Measurements from ENCODE around the gene QRFP. TPM values are rescaled to one million over a fixed set of nuclear protein-coding genes. Genes with fewer than 3 reads are reported as not detected.

Gene QRFP
- total RNA-seq, 1 donor from 2014 or later = not detected

DNA sequence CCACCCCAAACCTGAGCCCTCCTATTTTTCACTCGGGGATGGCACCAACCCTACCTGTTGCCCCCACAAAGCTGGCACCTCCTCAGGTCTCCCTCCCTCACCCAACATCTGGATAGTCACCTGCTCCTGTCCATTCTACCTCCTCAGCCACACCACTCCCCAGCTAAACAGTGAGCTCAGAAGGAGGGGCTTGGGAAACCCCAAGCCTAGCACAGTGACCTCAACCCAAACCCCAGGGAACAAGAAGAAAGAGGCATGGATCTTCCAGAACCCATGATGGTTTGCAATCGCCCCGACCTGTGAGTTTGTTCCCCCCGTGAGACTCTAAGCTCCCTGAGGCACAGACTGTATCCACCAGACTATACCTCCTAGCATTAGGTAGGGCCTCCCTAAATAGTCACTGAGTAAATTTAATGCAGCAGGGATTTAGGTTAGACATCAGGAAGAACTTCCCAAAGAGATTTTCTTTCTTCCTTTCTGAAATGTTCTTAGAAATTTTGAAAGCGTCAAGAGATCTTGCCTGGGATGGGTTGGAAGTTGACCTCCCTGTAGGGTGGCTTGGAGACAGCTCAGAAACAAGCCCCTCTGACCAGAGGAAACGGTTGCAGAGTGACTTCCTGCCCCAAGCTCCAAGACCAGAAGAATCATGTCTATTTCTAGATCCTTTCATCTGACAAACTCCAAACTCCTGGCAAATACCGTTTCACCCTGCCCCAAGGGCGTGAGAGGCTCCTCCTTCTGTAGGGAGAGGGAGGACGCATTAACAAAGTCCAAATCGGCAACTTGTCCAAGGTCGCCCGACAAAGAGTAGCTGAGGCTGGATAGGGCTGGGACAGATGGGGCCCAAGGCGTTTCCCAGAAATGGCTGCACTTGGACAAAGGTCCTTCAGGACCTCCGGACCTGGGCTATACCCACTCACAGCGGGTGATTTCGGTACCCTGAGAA, 38.4 kb upstream of the QRFP start:
- DNase-seq (no peak), ATAC-seq (no peak)
- intact Hi-C loops (cut with micrococcal nuclease) = loop anchor here (5.0 to 10.0 kb wide), 2 partner anchors 70 to 233 kb away; no protein-coding TSS in a partner anchor

DNA sequence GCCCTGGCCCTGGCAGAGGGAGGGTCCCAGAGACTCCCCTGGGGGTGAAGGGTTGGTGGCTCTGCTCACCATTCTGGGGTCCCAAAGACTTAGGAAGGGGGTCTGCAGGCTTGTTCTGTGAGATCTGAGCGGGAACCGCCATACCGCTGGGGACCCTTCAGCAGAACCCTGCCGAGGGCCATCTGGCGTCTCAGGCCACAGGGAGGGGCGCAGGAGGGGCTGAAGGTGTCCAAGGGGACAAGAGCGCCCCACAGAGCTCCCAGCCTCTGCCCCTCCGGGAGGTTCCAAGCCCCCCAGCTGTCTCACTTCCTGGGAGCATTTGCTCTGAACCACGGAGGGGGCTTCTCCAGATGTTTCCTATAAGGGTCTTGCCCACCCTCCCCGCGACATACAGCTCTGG, 37.6 kb upstream of the QRFP start:
- intact Hi-C loops (cut with micrococcal nuclease) = loop anchor here (10.0 kb wide), 1 partner anchor 69 kb away; no protein-coding TSS in a partner anchor
- ATAC-seq (no peak), DNase-seq (no peak)

DNA sequence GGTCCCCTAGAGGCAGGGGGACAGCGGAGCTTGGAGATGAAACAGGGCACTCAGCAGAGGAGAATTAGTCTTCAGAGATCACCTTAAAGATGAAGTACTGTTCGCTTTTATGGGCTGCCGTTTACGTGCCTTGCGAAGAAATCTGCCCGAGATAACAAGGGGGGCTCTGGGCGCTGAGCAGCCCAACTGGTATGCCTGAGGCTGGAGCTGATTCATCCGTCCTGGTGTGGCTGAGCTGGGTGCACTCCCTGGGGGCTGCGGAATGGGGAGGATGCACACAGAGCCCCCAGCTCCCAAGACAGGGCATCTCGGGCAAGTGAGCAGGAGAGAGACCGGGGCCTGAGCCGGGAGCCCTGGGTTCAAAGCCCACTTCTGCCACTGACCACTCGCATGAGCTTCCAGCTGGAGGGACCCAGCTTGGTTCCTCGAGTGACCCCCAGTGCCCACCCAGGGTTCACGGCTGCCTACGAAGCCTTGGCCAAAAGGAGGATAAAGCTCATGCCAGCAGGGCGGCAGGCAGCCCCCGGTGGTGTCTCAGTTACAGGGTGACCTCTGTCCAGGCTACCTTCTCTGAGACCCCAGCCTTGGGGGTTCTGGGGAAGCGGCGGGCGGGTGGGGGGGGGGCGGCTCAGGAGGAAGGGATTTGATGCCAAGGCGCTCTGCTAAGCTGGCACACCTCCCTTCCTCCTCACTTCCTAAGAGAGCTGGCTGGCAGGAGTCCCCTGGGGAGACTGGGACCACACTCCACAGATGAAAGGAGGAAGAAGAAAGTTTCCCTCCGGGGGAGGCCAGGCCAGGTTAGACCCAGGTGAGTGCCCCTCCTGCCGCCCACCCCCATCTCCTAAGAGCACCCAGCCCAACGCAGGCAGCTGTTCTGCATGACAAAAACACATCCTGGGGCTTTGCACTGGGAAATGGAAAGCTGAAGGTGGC, 36.8 kb upstream of the QRFP start:
- no peak for DNase-seq

DNA sequence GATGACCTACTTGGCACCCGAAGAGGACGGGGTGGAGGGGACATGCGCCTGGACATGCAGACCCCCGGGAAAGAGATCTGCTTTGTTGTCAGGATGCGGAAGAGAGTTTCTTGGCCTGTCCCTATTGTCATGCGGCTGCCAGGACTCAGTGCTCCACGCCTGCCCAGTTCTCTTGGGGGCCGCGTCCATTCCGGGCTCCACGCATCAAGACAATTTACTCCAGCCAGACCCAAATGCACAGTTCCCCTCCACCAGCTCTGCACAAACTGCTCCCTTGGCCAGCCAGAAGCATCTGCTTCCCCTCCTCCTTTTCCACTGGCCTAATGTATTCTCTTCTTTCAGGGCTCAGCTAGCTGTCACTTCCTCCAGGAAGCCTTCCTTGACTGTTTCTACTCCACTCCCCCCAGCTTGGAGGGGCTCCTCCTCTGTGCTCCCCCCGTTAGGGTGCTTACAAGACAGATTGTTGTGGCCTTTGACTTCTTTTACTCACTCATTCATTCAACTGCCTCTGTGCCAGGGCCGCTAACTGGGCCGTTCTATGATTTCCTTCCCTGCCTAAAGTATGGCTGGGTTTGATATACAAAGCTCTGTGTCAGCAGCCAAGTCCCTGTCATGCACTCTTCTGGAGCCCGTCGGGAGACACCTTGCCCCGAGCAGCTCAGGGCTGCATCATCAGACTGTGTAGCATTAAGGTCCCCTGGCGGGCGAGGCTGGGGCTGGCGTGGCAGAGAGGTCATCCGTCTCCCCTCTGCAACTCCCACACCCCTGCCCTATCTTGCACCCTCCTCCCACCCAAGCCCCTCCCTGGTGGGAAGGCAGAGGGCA, 35.9 kb upstream of the QRFP start:
- DNase-seq (peak; percentile 87), ATAC-seq (peak; percentile 95)
- intact Hi-C loops (cut with micrococcal nuclease) = loop anchor here (10.0 kb wide), 1 partner anchor 68 kb away; no protein-coding TSS in a partner anchor

More for the DNA sequence above, 36.8 kb upstream of the QRFP start:
- intact Hi-C loops (cut with micrococcal nuclease) = loop anchor here (10.0 kb wide), 1 partner anchor 69 kb away; no protein-coding TSS in a partner anchor
- ATAC-seq = peak; percentile 42

DNA sequence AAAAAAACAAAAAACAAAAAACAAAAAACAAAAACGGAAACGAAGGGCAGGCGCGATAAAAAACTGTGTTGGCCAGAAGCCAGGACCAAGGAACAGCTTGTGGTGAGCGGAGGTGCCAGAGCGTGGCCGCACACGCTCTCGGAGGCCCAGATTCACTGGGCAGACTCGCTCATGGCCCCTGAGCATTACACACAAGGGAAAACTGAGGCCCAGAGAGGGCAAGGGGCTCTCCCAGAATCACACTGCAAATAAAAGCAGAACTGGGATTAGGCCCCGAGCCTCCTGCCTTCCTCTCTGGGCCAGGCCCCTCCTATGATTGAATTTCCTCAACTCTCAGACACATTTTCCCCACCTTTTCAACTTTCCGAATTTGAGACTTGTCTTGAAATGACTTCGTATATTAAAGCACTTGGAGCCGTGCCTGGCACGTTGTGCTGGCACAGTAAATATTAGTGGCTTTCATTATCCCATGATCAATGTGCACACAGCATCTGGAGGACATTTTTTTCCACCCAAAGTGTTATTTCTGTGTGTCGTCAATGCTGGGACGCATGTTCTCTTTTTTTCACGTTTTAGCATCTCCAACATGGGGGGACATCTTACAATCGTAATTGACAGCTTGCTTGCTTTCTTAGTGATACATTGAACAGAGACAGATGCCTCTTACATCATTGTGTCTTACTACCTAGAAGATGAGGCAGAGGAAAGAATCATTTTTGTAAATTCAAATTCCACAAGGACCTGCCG, 35.1 kb upstream of the QRFP start:
- intact Hi-C loops (cut with micrococcal nuclease) = loop anchor here (10.0 kb wide), 1 partner anchor 67 kb away; no protein-coding TSS in a partner anchor
- ATAC-seq (no peak), DNase-seq (no peak)

DNA sequence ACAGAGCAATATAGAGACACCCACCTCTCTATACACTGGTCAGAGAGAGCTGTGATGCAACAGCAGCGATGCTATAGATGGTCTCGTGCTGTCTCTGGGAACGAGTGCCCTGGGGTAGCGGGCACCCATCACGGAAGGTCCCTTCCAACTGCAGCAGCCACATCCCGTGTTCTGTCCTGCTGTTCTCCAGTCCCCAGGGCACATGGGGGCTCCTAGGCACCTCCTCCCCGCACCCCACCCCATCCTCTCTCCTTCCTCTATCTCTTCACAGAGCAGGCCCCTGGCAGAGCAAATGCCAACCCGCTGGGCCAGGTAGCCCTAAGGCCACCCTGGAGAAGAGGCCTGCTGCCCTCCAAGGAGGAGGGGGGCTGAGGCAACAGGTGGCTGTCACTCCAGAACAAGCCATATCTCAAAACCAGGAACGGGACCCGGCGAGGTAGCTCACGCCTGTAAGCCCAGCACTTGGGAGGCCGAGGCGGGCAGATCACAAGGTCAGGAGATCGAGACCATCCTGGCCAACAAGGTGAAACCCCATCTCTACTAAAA, 34.3 kb upstream of the QRFP start:
- DNase-seq (no peak), ATAC-seq (no peak)
- intact Hi-C loops (cut with micrococcal nuclease) = loop anchor here (10.0 kb wide), 1 partner anchor 66 kb away; no protein-coding TSS in a partner anchor

DNA sequence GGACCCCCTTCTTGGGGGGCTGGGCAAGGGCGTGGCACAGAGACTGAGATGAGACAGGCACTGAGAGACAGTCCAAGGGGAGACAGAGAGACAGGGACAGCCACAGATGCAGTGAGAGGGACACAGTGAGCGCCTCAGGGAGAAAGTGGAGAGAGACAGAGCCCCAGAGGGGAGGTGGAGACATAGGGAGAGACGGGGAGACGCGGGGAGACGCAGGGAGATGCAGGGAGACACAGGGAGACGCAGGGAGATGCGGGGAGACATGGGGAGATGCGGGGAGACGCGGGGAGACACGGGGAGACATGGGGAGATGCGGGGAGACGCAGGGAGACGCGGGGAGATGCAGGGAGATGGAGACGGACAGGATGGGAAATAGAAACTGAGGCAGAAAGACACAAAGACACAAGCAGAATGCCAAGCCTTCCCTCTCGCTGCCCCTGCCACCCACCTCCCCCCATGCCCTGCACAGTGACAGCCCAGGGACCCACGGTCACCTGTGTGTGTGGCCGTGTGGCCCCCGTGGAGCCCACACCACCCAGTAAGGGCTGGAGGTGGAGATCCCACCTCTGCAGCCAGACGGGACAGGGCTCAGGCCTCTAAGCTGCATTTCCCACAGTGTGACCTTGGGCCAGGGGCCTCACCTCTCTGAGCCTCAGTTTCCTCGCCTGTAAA, 33.7 kb upstream of the QRFP start:
- DNase-seq (no peak), ATAC-seq (no peak)
- intact Hi-C loops (cut with micrococcal nuclease) = loop anchor here (10.0 kb wide), 1 partner anchor 65 kb away; no protein-coding TSS in a partner anchor

DNA sequence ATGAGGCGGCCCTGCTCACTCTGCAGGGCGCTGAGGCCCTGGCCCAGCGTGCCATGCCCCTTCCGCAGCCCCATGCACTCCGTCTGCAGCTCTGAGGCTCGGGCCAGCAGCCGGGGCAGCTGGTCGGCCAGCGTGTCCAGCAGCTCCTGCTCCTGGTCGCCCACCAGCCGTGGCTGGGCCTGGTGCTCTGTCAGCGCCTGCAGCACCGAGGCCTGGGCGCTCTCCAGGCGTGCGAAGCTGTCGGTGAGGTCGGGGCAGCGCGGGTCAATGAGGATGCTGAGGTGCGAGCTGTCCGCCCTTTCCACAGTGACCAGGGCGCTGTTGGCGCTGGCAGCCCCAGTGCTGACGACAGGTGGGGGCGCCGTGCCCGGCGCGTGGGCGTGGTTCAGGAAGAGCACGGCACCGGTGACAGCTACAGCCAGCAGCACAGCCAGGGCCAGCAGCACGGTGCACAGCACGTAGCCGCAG, 33.0 kb upstream of the QRFP start:
- no peak for ATAC-seq
- no peak for DNase-seq
- intact Hi-C loops (cut with micrococcal nuclease) = loop anchor here (10.0 kb wide), 1 partner anchor 65 kb away; no protein-coding TSS in a partner anchor

DNA sequence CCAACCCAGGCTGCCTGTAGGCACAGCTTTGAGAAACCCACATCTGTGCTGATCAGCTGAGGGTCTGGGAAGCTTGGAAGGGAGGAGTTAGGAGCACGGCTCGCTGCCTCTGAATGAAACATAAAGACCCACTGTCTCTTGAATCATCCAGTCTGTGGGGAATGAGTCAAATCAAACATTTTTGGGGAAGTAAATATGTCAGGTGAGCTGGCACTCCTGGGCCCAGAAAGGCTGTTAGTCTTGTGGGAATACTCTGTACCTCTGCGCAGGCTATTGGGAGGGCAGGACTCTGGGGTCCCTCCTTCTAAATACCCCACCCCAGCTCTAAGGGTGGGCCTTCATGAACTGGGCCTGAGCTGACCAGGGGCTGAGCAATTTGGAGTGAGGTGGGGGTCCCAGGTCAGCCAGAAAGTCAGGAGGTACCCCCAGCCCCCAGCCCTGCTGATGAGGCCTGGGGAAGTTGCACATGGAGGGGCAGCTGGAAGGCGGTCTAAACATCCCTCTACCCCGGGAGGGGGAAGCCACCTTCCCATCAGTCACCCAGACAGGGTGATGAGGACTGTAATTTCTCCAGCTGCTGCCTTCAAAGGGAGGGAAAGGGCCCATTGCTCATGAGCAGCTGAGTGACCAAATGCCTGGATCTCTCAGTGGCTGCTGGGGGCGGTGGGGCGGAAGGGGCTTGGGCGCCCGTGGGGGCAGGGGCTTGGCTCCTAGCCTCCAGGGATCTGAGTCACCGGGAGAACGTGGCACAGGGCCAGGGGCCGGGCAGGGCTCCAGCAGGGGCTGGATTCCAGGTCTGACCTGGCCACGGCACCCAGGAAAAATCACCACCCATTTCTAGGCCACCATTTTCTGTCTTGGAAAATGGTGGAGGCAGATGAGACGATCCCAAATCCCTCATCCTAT, 31.6 kb upstream of the QRFP start:
- ATAC-seq (peak; percentile 35), DNase-seq (peak; percentile 78)
- intact Hi-C loops (cut with micrococcal nuclease) = no loop called here

DNA sequence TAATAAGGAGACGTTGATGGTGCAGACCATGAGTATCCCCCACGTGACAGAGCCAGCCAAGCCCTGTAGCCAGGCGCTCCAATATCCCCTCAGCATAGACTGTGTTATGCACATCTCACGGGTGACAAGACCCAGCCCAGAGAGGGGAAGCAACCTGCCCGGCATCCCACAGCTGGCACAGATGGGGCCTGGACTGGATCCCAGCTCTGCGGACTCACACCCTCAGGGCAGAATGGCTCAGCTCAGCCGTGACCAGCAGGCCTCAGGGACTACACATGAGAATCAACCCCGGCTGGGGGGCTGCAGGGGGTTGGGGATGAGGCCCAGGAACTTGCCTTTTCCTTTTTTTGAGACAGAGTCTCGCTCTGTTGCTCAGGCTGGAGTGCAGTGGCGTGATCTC, 30.7 kb upstream of the QRFP start:
- intact Hi-C loops (cut with micrococcal nuclease) = no loop called here
- DNase-seq (no peak), ATAC-seq (no peak)

DNA sequence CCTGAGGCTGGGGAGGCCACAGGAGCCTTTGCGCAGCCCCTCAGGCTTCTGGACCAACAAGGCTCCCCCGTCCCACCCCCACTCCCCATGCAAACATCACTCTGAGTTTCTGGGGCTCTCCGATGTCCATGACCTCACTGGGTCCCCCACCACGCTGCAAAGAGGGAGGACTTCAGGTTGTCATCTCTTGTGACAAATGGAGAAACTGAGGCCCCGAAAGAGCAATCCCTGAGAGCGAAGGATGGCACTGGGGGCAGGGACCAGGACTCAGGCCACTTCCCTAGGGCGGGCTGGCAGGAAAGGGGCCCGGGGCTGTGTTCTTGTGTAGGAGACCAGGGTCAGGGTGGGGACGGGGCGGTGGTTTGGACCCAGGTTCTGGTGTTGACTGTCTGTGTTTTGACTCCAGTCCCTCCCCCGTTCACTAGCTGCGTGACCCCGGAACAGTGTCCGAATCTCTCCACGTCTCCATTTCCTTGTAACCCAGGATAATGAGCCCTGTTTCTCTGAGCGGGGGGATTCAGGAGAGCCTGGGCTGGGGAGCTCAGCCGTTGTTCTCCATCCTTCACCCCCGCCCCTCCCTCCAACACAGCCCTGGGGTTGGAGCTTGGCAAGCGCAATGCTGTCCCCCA, 28.6 kb upstream of the QRFP start:
- intact Hi-C loops (cut with micrococcal nuclease) = no loop called here
- DNase-seq (no peak), ATAC-seq (no peak)

DNA sequence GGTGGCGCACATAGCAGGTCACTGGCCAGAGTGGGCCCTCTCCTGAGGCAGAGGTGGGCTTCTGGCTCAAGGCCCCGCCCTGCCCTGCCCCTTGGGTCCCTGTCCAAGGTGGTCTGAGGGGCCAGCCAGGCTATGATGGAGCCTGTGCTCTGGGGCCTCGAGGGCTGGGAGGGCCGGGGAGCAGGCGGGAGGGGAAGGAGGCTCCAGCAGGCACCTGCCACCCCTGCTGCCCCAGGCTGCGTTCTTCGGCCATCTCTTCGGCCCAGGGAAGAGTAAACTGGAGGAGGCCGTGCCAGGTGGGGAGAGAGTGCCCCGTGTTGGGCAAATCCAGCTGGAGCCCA, 27.8 kb upstream of the QRFP start:
- no peak for DNase-seq
- intact Hi-C loops (cut with micrococcal nuclease) = no loop called here
- ATAC-seq = no peak

DNA sequence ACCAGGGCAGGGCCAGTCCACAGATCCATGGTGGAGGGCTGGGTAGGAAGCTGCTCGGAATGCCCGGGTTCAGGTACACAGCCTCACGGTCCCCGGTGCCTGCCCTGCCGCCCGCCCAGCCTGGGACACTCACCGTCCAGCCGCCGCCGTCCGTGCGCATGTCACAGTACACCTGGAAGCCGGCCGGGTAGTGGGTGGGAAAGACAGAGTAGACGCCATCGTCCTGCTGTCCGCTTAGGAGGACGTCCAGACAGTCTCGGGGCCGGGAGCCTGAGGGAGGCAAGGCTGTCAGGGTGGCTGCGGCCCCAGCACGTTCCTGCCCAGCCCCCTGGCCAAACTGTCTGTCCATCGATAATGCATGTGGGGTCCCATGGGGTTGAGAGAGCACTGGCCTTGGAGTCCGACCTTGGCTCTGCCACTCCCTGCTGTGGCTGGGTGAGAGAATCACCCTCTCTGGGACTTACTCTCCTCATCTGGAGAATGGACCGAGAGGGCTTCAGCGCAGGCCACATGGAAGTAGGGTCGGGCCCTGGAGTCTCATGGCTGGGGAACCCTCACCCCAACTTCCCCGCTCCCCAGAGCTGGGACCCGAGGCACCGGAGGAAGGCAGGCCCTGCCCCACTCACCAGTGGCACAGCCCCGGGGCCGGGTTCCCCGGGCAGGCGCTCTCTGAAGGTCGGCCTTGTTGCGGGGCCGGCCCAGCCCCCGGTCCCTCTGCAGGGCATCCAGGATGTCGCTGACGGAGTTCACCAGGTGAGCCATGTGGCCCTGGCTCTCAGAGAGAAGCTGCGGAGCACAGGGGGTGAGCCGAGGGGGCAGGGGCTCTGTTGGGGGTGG, 27.2 kb upstream of the QRFP start:
- no peak for ATAC-seq
- DNase-seq = no peak
- intact Hi-C loops (cut with micrococcal nuclease) = no loop called here

DNA sequence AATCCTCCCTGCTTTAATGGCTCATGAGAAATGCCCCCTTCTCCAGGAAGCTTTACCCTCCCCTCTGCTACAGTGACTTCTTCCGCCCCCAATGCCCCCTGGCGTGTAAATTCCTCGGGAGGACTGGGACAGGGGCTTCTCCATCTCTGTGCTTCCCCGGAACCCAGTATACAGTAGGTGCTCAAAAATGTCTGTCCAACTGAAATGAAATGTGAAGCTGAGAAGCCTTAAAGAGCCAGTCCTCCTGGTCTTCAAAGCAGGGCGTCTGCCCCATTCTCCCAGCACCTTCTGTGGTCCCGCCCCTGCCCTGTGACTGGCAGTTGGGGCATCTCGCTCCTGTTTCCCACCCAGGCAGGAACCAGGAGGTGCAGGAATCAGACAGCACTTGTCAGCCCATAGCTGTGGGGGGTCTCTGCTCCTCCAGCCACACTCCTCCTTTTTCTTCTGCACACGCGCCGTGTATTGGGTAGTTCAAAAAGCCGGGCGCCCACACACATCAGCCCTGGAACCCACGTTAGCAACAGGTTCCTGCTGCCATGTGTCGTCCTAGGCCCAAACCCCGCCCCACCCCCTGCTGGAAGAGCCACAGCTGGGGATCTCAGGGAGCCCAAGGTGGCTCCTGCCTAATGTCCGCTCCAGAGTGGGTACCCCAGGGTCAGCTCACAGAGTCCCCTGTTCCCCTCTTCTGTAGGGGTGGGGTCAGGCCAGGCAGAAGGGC, 26.4 kb upstream of the QRFP start:
- DNase-seq (no peak), ATAC-seq (no peak)
- intact Hi-C loops (cut with micrococcal nuclease) = no loop called here
